HG03108 (cell line): ENCODE data around the gene GMNN.

Experiments
- ATAC-seq: cut with Tn5 transposase; IDR thresholded peaks from one replicate; pipeline ENCODE4 v1.9.1; 2021; ENCODE audit warnings: moderate library complexity; ENCODE audit not compliant: unreplicated experiment

Gene GMNN

DNA sequence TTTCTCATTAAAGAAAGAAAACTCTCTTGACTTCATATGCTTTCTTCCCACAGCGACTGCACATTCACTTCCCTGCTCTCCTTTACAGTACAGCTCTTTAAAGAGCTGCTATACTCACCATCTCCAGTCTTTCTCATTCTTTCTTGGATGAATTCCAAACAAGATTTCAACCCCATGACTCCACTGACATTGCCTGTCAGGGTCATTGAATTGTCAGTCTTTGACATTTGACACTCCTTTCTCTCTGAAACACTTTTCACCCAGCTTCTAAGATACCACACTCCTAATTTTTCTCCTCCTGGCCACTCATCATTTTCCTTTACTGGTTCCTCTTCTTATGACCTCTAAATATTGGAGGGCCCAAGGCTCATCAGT is 24.8 kb downstream of the GMNN start:
- ATAC-seq, result no peak

GRCh38 chr6:24802271-24803059 is 27.7 kb downstream of the GMNN start:
- ATAC-seq, result no peak

DNA sequence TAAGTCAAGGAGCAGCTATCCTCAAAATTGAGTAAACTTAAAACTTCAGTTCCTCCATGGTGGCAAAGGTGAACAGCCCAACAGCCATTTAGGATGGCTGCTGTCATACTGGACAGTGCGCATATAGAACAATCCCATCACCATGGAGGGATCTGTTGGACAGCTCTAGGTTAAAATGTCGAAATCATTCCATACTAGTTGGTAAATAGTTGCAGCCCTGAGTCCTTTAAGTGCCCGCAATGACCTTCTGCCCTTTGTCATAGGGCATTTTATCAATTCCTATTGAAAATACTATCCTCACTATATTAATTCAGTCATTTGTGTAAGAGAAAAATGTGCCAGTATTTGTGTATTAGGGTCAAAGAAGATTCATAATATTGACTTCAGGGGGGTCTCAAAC is 32.8 kb downstream of the GMNN start:
- ATAC-seq, result no peak

DNA sequence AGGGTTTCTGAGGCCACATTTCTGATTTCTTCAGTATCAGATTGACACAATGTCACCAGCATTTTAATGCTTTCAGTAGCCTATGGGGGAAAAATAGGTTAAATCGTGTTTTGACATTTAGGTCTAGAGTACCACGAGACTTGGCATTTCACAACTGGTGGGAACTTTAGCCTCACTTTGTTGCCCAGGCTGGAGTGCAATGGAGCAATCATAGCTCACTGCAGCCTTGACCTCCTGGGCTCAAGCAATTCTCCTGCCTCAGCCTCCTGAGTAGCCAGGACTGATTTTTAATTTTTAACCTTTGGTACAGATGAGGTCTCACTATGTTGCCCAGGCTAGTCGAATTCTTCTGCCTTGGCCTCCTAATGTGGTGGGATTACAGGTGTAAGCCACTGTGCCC is 35.0 kb downstream of the GMNN start:
- no peak for ATAC-seq

DNA sequence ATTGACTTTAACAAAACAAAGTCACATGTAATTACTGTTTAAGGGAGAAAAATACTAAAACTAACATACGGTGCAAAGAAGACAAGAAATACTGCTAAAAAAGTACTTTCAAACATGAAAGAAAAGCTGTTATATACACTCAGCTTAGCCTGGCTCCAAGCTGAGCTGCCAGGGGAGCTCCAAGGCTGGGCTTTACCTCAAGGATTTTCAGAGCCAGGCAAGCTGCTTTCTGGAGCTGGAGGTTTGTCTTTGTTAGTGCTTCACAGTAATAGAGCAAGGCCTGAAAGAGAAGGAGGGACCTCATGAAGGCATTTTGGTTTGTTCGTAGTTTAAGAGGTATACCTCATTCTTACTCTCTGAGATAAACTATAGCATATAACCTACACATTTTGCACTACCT is 43.6 kb downstream of the GMNN start:
- no peak for ATAC-seq

GRCh38 chr6:24821860-24822444 is 47.2 kb downstream of the GMNN start:
- ATAC-seq, result no peak

DNA sequence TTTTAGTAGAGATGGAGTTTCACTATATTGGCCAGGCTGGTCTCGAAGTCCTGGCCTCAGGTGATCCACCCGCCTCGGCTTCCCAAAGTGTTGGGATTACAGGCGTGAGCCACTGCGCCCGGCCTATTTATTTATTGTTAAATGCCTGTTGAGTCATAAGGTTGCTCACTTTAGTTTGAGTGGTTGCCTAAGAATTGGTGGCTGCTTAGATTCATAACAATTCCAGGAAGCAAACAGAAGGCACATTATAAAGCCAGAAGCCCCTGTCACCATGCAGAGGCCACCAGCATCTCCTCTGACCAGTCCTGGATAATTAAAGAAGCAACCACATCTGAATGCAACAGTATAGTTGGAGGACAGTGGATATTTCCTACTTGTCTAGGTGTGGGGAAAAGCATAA is 48.0 kb downstream of the GMNN start:
- no peak for ATAC-seq

GRCh38 chr6:24823185-24823584 is 48.4 kb downstream of the GMNN start:
- ATAC-seq, result no peak

DNA sequence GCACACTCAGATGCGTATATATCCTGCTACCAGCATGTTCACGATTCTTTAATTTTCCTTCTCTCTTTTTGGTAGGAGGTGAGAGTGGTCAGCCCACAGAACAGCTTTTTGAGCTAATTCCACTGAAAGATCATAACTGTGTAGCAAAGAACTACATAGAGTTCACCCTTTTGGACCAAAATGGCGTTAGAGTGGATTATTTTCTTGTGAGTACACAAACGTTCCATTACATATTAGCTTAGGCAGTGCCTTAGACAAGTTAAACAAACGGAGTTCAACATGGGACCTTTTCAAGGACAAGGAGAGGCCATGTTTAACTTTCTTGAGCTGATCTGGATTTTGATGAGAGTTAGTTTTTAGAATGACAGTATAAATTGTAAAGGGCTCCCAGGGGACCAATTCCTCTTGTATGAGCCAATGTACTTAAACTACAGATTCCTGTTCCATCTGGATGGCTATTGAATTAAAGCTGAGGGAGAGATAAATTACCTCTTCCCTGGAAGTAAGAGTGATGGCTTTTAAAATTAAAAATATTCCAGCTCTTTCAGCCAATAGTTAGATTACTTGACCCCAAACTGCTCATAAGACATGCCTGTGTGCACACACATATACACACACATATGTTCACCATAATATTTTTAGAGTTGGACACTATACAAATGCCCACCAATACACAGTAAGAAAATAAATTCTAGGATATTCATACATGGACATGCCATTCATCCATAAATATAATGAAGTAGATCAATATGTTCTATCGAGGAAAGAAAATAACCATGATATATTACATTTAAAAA is 49.6 kb downstream of the GMNN start:
- no peak for ATAC-seq

DNA sequence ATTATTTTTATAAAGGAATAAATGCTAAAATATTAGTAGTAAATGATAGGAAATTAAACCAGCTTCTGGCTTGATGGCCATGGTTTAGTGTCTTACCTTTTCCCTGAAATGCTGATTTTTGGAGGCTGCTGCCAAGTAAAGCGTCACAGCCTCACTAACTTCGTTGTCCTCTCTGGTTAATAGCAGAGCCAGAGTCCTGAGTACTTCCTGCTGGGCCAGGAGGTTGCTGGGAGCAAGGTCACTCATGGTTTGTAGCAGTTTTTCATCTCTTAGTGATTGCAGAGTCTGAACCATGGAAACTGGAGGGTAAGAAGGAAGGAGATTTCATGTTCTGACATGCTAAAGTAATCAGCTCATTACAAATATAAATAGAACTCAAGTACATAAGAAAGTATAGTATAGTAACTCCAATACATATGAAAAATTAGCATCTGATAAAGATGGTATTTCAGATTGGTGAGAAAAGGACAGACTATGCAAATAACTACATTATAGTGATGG is 50.4 kb downstream of the GMNN start:
- ATAC-seq, result no peak

GRCh38 chr6:24827162-24827561 is 52.4 kb downstream of the GMNN start:
- ATAC-seq, result no peak

DNA sequence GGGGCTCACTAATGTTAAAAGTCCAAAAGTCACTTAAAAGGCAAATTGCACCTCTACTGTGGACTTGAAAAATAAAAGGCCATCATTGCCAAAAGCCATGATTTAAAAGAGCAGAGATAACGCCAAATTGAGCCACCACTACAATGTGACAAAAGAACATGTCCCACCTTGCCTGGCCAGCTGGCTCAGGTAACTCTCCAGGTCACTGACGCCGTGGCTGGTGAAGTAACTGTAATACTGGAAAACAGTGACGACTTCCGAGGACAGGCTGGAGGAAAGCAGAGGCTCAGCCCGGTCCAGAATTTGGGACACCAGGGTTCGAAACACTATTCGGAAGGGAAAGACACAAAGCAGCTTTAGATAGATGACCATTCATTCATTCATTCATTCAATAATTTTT is 53.2 kb downstream of the GMNN start:
- ATAC-seq, result no peak

DNA sequence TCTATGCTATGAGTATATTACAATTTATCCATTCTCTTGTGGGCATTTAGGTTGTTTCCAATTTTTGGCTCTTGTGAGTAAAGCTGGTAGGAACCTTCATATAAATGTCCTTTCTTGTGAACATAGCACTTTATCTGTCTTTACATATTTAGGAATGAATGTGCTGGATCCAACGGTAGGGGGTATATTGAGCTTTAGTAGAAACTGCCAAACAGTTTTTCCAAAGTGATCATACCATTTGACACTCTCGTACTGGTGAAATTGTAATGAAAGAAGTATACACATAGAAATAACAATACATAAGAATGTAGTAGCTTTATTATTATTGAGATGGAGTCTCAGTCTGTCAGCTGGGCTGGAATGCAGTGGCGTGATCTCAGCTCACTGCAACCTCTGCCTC is 54.9 kb downstream of the GMNN start:
- ATAC-seq, result no peak

DNA sequence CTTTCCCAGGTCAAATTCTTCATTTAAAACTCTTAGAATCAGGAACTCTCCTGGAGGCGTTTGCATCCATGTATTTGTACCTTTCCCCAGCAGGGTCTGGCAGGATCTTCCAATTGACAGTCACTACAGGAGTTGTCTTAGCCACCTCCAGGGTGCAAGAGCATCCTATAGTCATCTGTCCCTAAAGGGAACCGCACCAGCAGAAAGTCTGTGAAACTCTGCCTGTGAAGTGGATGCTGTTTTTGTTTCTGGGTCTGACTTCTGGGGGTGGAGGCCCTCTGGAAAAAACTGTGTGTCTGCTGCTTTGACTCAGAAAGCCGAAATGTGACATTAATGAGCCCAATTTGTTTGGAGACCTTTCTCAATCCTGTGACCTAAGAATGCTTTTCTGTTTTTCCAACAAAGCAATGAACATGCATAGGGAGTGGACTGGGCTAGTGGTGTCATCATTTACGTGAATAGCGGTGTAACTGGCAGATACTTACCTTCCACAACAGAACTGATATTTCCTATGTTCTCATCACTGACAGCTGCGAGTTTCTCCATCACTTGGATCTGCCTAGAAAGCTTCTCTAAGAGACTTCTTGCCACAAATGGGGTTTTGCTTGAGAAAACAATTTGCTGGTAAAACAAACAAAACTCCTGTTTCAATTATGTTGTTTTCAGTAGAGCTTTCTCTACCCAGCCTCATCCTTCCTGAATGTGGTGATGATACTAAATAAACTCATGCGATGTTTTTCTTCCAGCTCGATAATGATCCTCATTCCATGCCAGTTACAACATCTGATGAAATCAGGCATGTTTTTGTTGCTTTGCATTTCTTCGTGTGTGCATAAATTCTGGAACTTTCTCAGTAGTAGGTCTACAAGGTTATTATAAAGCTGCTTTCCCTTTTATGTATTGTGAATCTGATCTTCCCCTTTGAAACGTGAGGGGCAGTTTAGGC is 57.3 kb downstream of the GMNN start:
- ATAC-seq, result no peak

GRCh38 chr6:24832794-24833193 is 58.1 kb downstream of the GMNN start:
- no peak for ATAC-seq

DNA sequence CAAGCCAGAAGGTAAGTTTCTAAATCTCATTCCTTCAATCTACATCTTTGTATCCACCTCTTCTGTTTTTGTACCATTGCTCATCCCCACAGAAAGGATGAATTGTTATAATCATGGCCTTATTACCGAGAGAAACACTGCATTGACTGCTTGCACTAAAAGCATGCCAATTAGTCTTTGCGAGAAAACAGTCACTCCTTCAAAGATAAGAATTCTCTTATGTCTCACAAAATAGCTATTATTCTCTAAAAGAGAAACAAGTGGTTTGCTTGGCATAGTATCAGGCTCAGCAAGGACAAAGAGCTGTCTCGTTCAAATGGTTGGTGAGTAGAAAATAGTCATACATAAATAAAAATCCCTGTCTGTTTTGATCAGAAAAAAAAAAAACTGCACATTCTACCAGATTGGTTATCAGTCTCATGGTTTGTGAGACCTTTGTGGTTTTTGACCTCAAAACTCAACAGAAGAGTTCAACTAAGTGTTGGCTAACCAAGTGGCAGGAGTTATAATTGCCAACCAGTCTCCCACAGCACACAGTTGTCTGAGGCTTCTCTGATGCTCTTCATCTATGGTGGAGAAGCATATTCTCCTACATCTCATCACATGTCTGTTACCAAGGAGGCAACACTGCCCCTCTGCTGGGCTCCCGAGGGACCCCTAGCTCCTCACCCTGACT is 59.1 kb downstream of the GMNN start:
- no peak for ATAC-seq
